IPS-NIHi7 (cell line): ENCODE data around the gene GPATCH11.

ENCODE experiments used
- DNase-seq: peaks from one replicate; pipeline ENCODE4 v3.0.0; 2012; ENCODE audit warnings: mixed read lengths; ENCODE audit errors: extremely low spot score

Gene GPATCH11

DNA sequence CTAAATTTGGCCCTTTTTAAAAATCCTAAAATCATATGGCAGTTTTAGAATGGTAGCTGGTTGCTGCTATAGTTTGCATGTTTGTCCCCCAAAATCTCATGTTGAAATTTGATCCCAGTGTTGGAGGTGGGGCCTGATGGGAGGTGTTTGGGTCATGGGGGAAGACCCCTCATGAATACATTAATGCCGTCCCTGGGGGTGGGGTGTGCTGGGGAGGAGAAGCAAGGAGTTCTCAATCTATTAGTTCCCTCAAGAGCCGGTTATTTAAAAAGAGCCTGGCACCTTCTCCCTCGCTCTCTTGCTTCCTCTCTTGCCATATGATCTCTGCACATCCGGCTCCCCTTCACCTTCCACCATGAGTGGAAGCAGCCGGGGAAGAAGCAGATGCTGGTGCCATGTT, 20.8 kb downstream of the GPATCH11 start:
- DNase-seq, result peak; percentile 28

GRCh38 chr2:37109523-37109922, 25.2 kb downstream of the GPATCH11 start:
- no peak for DNase-seq

- no peak for DNase-seq
Measured at GRCh38 chr2:37110306-37111212, 26.2 kb downstream of the GPATCH11 start.

GRCh38 chr2:37111958-37112357, 27.6 kb downstream of the GPATCH11 start:
- no peak for DNase-seq

GRCh38 chr2:37117566-37117965, 33.2 kb downstream of the GPATCH11 start:
- DNase-seq, result no peak

GRCh38 chr2:37119157-37119556, 34.8 kb downstream of the GPATCH11 start:
- DNase-seq, result no peak

DNA sequence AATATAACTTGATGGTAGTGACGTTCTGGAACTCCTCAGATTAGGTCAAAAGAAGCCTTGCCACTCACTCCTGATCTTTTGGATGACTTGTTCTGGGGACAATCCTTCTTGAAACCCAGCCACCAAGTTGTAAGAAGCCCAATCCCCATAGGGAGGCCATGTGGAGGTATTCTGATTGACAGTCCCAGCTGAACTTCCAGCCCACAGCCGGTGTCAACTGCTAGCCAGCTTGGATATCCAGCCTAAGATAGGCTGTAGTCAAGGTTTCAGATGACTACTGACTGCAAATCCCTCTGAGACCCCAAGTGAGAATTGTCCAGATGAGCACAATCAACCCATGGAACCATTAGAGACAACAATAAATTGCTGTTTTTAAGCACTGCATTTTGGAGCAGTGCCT, 41.1 kb downstream of the GPATCH11 start:
- DNase-seq, result no peak

DNA sequence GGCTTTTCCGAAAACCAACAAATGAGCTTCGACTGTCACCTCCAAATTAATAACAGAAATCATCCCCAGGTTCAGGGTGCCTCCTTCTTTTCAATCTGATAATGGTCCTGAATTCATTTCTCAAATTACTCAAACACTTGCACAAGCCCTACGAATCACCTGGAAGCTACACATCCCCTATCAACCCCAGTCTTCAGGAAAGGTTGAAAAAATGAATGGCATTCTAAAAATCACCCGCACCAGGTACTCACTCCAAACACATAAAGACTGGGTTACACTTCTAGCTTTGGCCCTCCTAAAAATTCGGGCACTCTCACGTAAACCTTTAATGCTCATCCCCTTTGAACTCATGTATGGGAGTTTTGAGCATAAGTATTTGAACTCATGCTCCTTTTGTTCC, 48.6 kb downstream of the GPATCH11 start:
- DNase-seq, result no peak

- no peak for DNase-seq
Measured at GRCh38 chr2:37142546-37142945, 58.2 kb downstream of the GPATCH11 start.

DNA sequence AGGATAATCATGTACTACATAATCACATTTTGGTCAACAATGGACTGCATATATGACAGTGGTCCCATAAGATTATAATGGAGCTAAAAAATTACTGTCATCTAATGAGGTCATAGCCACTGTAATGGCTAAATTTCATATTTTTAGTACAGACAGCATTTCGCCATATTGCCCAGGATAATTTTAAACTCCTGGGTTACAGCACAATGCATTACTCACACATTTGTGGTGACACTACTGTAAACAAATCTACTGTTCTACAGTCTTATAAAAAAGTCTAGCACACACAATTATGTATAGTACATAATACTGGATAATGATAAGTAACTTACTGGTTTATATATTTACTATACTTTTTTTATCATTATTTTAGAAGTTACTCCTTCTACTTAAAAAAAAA, 59.7 kb downstream of the GPATCH11 start:
- DNase-seq, result no peak

GRCh38 chr2:37146062-37146461, 61.7 kb downstream of the GPATCH11 start:
- DNase-seq, result no peak

GRCh38 chr2:37148325-37148724, 64.0 kb downstream of the GPATCH11 start:
- no peak for DNase-seq
